Smooth muscle cell (in vitro differentiated cells): ENCODE measurements around the gene ADCY4. TPM values are rescaled to one million over a fixed set of nuclear protein-coding genes. Genes with fewer than 3 reads are reported as not detected.
"Not testable (repeated sequence)": the region's sequence is repeated elsewhere in the genome, so short reads cannot be mapped to it uniquely, and the experiment has no call there.

Experiments
- DNase-seq: peaks from one replicate; lab custom pipeline; 2025; ENCODE audit not compliant: unreplicated experiment; lab: John Stamatoyannopoulos, UW
- H2AFZ ChIP-seq: fragments of 200-600 bp; sonication (generic); 2 replicates; pipeline ENCODE4 v1.6.0; 2016; ENCODE audit warnings: antibody characterized with exemption, low read depth, mild to moderate bottlenecking
- H3F3A ChIP-seq: fragments of 200-600 bp; sonication (generic); 2 replicates; pipeline ENCODE4 v1.6.0; 2017; ENCODE audit warnings: antibody characterized with exemption, low read depth
- H3K27ac ChIP-seq: fragments of 200-600 bp; sonication (generic); 2 replicates; pipeline ENCODE4 v1.5.1; 2016; ENCODE audit warnings: low read depth, mild to moderate bottlenecking
- H3K27me3 ChIP-seq: fragments of 200-600 bp; sonication (generic); 2 replicates; pipeline ENCODE4 v1.6.1; 2016; ENCODE audit warnings: low read depth, mild to moderate bottlenecking
- H3K36me3 ChIP-seq: fragments of 200-600 bp; sonication (generic); 2 replicates; pipeline ENCODE4 v1.5.1; 2016; ENCODE audit warnings: low read depth
- H3K4me1 ChIP-seq: fragments of 200-600 bp; sonication (generic); 2 replicates; pipeline ENCODE4 v1.5.1; 2016; ENCODE audit warnings: low read depth
- H3K4me2 ChIP-seq: fragments of 200-600 bp; sonication (generic); 2 replicates; pipeline ENCODE4 v1.6.0; 2016; ENCODE audit warnings: mild to moderate bottlenecking
- H3K4me3 ChIP-seq: fragments of 200-600 bp; sonication (generic); 2 replicates; pipeline ENCODE4 v1.5.1; 2016; ENCODE audit warnings: mild to moderate bottlenecking
- H3K79me2 ChIP-seq: fragments of 200-600 bp; sonication (generic); 2 replicates; pipeline ENCODE4 v1.6.0; 2016; ENCODE audit warnings: low read depth, mild to moderate bottlenecking
- H3K9ac ChIP-seq: fragments of 200-600 bp; sonication (generic); 2 replicates; pipeline ENCODE4 v1.6.0; 2016; ENCODE audit warnings: low read depth
- H3K9me3 ChIP-seq: fragments of 200-600 bp; sonication (generic); replicated peaks from 2 replicates; pipeline ENCODE4 v1.5.1; 2016; ENCODE audit warnings: low read depth
- H4K20me1 ChIP-seq: fragments of 200-600 bp; sonication (generic); 2 replicates; pipeline ENCODE4 v1.6.0; 2016; ENCODE audit warnings: low read depth
- WGBS: methylation state at CpG from one replicate; pipeline ENCODE4 v1.1.7; 2016; ENCODE audit warnings: low lambda C conversion rate; 5-methylcytosine and 5-hydroxymethylcytosine counted together
- polyA plus RNA-seq: library from polyadenylated mRNA; unstranded; fragments of >200 nt; fragmentation: Nextera tagmentation; extraction: Ambion mirVana; gene quantifications from 2 replicates; pipeline ENCODE4 v1.2.1, GENCODE V29; 2016
- total RNA-seq: library from RNA; depleted of rRNA; stranded (reverse); fragments of >200 nt; gene quantifications from 2 replicates; pipeline ENCODE4 v1.2.3, GENCODE V29; 2014
- TF ChIP-seq, protein P1 (sequence below): fragments of 200-600 bp; sonication (generic); IDR thresholded peaks from 2 replicates; pipeline ENCODE4 v1.5.1; 2017; ENCODE audit warnings: borderline replicate concordance, mild to moderate bottlenecking, antibody characterized with exemption; ENCODE audit not compliant: insufficient read depth, poor library complexity, severe bottlenecking

ADCY4 gene
- total and polyA plus RNA-seq, 2 experiments from 2014 or later: 0.13 TPM; not detected in 1

DNA sequence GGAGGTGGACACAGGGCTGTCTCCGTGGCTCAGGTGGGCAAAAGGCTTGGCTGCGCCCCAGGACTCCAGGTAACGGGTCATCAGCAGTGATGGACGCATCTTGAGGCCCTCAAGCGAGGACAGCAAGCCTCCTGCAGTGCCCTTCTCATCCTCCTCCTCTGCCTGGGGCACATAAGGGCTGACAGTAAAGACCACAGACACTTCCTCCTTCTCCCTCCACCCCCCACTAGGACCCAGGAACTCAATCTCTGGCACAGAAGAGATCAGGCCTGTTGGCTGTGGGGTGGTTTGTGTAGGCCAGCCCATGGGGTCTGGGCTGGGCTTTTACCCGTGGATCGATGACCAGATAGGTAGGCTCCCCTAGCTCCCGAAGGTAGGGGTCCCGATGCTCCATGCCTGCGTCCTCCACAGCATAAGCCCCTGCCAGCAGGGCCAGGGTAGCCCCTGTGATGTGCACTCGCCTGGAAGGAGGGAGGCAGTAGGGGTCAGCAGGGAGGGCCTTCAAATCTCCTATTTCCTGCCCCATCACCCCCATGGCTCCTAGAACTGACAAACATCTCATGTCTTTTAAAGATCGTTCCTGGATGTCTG is 5.7 kb downstream of the ADCY4 start:
- peaks cover 19% of the 10 kb centered on the region for H3K27me3 ChIP-seq
- peaks cover under 1% of the 10 kb centered on the region for H3K4me1 ChIP-seq
- H3K27ac ChIP-seq: no peak overlapping the region
- no peaks in the 10 kb centered on the region for H3F3A ChIP-seq
- TF ChIP-seq, protein P1, sequence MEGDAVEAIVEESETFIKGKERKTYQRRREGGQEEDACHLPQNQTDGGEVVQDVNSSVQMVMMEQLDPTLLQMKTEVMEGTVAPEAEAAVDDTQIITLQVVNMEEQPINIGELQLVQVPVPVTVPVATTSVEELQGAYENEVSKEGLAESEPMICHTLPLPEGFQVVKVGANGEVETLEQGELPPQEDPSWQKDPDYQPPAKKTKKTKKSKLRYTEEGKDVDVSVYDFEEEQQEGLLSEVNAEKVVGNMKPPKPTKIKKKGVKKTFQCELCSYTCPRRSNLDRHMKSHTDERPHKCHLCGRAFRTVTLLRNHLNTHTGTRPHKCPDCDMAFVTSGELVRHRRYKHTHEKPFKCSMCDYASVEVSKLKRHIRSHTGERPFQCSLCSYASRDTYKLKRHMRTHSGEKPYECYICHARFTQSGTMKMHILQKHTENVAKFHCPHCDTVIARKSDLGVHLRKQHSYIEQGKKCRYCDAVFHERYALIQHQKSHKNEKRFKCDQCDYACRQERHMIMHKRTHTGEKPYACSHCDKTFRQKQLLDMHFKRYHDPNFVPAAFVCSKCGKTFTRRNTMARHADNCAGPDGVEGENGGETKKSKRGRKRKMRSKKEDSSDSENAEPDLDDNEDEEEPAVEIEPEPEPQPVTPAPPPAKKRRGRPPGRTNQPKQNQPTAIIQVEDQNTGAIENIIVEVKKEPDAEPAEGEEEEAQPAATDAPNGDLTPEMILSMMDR: no peak
- H2AFZ ChIP-seq: no peak overlapping the region
- DNase-seq: no peak
- H3K9ac ChIP-seq: no peak overlapping the region
- no peaks in the 10 kb centered on the region for H3K36me3 ChIP-seq
- H3K4me3 ChIP-seq: no peak overlapping the region
- H3K4me2 ChIP-seq: no peak overlapping the region
- H3K79me2 ChIP-seq: no peaks in the 10 kb centered on the region
- 90% methylated on average over 12 of the region's 12 CpGs for WGBS
- no peaks in the 10 kb centered on the region for H3K9me3 ChIP-seq
- H4K20me1 ChIP-seq: no peaks in the 10 kb centered on the region

DNA sequence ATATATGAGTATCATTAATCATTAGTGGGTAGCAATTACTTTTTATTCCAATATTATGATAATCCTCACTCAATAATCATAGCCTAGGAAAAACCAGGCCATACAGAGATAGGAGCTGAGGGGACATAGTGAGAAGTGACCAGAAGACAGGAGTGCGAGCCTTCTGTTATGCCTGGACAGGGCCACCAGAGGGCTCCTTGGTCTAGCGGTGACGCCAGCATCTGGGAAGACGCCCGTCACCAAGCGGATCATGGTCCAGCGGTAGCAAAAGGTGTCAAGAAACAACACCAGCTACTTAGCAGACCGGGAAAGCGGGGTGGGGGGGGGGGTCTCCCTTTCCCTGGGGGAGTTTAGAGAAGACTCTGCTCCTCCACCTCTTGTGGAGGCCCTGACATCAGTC is 7.0 kb downstream of the ADCY4 start:
- 5% methylated on average over 8 of the region's 9 CpGs for WGBS
- not testable (repeated sequence) for H3K9ac ChIP-seq, H3K27ac ChIP-seq, H3K36me3 ChIP-seq, H3K9me3 ChIP-seq, H4K20me1 ChIP-seq, H2AFZ ChIP-seq, H3K4me2 ChIP-seq, H3F3A ChIP-seq, H3K4me1 ChIP-seq, H3K79me2 ChIP-seq, H3K27me3 ChIP-seq, H3K4me3 ChIP-seq, DNase-seq
- TF ChIP-seq, protein P1: peak; percentile 59

DNA sequence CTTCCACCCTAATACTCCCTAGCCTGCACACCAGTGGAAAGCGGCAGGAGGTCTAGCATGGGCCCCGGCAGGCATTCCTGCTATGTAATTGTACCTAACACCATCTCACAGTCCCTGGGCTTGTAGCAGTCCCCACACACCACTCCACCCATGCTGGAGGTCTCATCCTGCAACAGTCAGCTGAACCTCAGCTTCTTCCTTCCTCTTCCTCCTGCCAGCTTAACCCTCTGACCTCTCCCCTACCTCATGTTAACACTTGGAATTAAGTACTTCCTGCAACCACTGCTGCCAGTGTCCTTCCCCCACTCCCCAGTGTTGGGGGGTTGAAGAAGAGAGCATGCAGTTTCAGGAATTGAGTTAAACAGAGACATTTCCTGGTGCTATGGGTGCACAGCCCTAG is 7.6 kb downstream of the ADCY4 start:
- TF ChIP-seq, protein P1: no peak
- Histone ChIP-seq H3K9ac (no peak overlapping the region), H3K4me3 (no peak overlapping the region), H3K36me3 (no peaks in the 10 kb centered on the region), H3K4me1 (no peaks in the 10 kb centered on the region), H3K27ac (no peak overlapping the region), H3K27me3 (peaks cover 1% of the 10 kb centered on the region), H4K20me1 (no peaks in the 10 kb centered on the region), H3K4me2 (no peak overlapping the region), H3K9me3 (no peaks in the 10 kb centered on the region), H2AFZ (no peak overlapping the region), H3K79me2 (no peaks in the 10 kb centered on the region), H3F3A (no peaks in the 10 kb centered on the region)
- no peak for DNase-seq
- 96% methylated on average over 2 of the region's 2 CpGs for WGBS

DNA sequence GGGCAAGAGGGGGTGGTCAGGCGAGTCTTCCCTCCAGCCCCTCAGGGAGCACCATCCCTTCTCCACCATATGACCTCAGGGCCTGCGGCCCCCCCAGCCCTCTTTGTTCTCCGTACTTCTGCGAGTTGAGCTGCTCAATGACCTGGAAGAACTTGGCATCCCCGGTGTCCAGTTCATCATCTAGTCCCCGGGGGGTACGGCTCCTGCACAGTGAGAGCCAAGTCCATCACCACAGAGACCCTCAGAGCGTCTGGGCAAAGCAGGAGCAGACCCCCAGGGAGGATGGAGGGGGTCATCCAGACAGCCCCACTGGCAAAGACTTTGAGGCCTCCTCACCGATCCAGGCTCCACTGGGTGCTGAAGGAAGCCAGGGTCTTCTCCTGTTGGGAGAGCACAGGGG is 8.9 kb downstream of the ADCY4 start:
- H3K9ac ChIP-seq: no peak overlapping the region
- H3K4me1 ChIP-seq: no peaks in the 10 kb centered on the region
- no peak overlapping the region for H3K4me3 ChIP-seq
- DNase-seq: no peak
- no peak overlapping the region for H2AFZ ChIP-seq
- no peaks in the 10 kb centered on the region for H3F3A ChIP-seq
- H3K9me3 ChIP-seq: no peaks in the 10 kb centered on the region
- no peaks in the 10 kb centered on the region for H3K79me2 ChIP-seq
- TF ChIP-seq, protein P1: no peak
- no peak overlapping the region for H3K27ac ChIP-seq
- H4K20me1 ChIP-seq: no peaks in the 10 kb centered on the region
- H3K36me3 ChIP-seq: no peaks in the 10 kb centered on the region
- WGBS: 84% methylated on average over 9 of the region's 9 CpGs
- H3K27me3 ChIP-seq: no peaks in the 10 kb centered on the region
- no peak overlapping the region for H3K4me2 ChIP-seq
